ENCODE results near the gene CDK5.
"Not testable (repeated sequence)": the region's sequence is repeated elsewhere in the genome, so short reads cannot be mapped to it uniquely, and the experiment has no call there.

Gene CDK5

GRCh38 chr7:151013356-151013732, 44.4 kb downstream of the CDK5 start:
- no peak for DNase-seq

- DNase-seq: no peak
These were observed 44.8 kb downstream of the CDK5 start for GRCh38 chr7:151012911-151013347.

GRCh38 chr7:151012031-151012692, 45.5 kb downstream of the CDK5 start:
- DNase-seq: no peak

GRCh38 chr7:151011616-151012015, 46.1 kb downstream of the CDK5 start:
- DNase-seq: not testable (repeated sequence)

- DNase-seq: no peak
These were observed 46.6 kb downstream of the CDK5 start for GRCh38 chr7:151011097-151011409.

- no peak for DNase-seq
These were observed 47.2 kb downstream of the CDK5 start for GRCh38 chr7:151010307-151011096.

- no peak for DNase-seq
These were observed 47.7 kb downstream of the CDK5 start for GRCh38 chr7:151010037-151010306.

- no peak for DNase-seq
These were observed 48.2 kb downstream of the CDK5 start for GRCh38 chr7:151009327-151010036.

- peak; percentile 93 for DNase-seq
These were observed 49.0 kb downstream of the CDK5 start for GRCh38 chr7:151008511-151009323.

- DNase-seq: no peak
These were observed 49.6 kb downstream of the CDK5 start for GRCh38 chr7:151008143-151008510.

- no peak for DNase-seq
These were observed 50.2 kb downstream of the CDK5 start for GRCh38 chr7:151007469-151007898.

GRCh38 chr7:151006590-151007300, 51.0 kb downstream of the CDK5 start:
- no peak for DNase-seq

- DNase-seq: no peak
These were observed 52.1 kb downstream of the CDK5 start for GRCh38 chr7:151005566-151005965.

Measured in activated CD8-positive, alpha-beta memory T cell treated with anti-CD3 and anti-CD28 coated beads for 24 hours (primary cell).